GM10248 (cell line): ENCODE data around the gene IDI1.

Experiments used
- CTCF ChIA-PET: fragments of 300-600 bp; sonication (Branson Sonifier 250); formaldehyde crosslinking; extraction: SDS; loops from one replicate; lab custom pipeline; 2021; ENCODE audit warnings: antibody characterized with exemption; lab: Yijun Ruan, JAX
- POLR2A ChIA-PET: fragments of 350-650 bp; sonication (Branson Sonifier 250); formaldehyde crosslinking; extraction: SDS; loops from one replicate; lab custom pipeline; 2020; ENCODE audit warnings: antibody characterized with exemption; lab: Yijun Ruan, JAX
- DNase-seq: peaks from one replicate; pipeline ENCODE4 v3.0.0; 2012; ENCODE audit errors: extremely low spot score
- TF ChIP-seq, protein P1 (sequence below): IDR thresholded peaks from 2 replicates; pipeline ENCODE4 v1.5.1; 2012; ENCODE audit warnings: mild to moderate bottlenecking, low read depth; ENCODE audit errors: extremely low read depth, missing control alignments, control extremely low read depth

IDI1 gene

DNA sequence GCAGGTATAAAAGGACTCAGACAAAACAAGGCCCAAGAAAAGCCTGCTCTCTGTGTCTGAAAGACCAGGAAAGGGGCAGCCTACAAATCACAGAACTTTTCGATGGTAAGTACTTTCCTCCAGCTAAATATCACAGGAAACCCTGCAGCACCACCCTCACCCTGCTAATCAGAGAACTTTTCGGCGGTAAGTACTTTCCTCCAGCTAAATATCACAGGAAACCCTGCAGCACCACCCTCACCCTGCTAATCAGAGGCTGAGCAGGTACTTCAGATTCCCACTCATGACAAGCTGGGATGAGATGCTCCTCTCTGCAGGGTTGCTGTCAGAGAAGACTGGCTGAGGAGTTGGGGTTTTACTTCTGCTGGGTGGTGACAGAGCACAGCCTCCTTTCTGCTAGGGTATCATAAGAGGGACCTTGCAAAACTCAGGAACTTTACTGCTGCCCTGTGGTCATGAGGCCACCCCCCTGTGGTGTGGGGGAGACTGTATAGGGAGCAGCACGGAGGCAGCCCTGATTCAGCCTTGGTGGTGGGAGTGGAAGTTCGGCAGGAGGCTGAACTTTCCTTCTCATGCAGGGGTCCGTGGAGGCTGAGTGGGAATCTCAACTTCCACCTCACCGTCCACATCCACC is 14.4 kb upstream of the IDI1 start:
- no peak for DNase-seq
- TF ChIP-seq, protein P1, sequence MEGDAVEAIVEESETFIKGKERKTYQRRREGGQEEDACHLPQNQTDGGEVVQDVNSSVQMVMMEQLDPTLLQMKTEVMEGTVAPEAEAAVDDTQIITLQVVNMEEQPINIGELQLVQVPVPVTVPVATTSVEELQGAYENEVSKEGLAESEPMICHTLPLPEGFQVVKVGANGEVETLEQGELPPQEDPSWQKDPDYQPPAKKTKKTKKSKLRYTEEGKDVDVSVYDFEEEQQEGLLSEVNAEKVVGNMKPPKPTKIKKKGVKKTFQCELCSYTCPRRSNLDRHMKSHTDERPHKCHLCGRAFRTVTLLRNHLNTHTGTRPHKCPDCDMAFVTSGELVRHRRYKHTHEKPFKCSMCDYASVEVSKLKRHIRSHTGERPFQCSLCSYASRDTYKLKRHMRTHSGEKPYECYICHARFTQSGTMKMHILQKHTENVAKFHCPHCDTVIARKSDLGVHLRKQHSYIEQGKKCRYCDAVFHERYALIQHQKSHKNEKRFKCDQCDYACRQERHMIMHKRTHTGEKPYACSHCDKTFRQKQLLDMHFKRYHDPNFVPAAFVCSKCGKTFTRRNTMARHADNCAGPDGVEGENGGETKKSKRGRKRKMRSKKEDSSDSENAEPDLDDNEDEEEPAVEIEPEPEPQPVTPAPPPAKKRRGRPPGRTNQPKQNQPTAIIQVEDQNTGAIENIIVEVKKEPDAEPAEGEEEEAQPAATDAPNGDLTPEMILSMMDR = no peak
- POLR2A ChIA-PET = no interaction called here
- CTCF ChIA-PET = interaction anchor here (1.4 kb wide), 1 partner anchor 10 kb away, joined by 4 read pairs; no protein-coding TSS in a partner anchor

DNA sequence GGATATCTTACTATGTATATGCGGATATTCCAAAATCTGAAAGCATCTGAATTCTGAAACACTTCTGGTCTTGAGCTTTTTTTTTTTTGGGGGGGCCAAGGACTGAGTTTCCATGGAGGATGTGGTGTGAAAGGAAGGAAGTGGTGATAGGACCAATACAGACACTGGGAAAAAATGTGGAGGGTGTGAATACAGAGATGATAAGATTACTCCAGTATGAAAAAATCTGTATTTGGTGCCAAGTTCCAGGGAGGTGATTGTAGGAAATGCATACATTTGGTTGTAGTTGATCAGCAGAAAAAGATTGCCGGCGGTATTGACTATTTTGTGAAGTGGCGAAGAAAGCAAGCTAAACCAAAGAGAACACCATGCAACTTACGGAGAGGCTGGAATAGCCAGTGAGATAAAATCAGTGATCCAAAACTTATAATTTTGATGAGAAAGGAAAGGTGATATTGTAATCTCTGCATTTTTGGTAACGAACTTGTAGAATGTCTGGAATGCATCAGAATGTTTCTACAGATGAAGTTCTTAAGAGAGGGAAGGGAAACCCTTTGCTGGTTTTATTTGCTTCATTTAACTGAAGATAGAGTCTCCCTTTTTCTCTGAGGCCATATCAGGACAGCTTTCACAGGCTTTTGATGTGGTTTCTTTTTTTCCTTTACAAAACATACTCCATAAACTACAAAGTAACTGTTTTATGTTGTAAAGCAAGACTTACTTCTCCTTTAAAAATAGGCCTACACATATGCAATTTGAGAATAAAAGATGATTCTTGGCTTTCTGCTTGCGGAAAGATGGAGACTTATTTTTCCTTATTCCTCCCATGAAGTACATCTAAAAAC is 13.2 kb upstream of the IDI1 start:
- DNase-seq = no peak
- ChIA-PET POLR2A (no interaction called here), CTCF (interaction anchor here (1.4 kb wide), 1 partner anchor 11 kb away, joined by 4 read pairs; no protein-coding TSS in a partner anchor)
- TF ChIP-seq, protein P1 = no peak

- TF ChIP-seq, protein P1 = no peak
- DNase-seq = no peak
- ChIA-PET CTCF (interaction anchor here (1.4 kb wide), 1 partner anchor 21 kb away, joined by 4 read pairs; no protein-coding TSS in a partner anchor), POLR2A (no interaction called here)
Observed at GRCh38 chr10:1059902-1060301, 11.0 kb upstream of the IDI1 start.

DNA sequence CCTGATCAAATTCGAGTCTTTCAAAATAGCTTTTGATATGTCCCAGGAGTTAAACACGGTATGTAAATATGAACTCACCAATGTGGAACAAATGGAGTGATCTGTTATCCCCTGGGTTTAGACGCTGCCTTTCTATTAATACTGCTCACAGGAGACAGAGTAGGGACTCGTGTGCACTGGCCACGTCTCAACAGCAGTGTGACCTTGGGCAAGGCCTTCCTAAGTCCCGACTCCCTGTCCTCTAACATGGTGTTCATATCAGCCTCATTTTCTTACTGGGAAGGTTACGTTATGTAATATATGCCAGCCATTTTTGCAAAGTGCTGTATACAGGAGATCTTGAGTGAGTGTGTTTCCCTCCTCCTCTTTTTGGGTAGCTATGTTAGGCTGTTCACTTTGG is 9.1 kb upstream of the IDI1 start:
- TF ChIP-seq, protein P1 = no peak
- no peak for DNase-seq
- ChIA-PET POLR2A (no interaction called here), CTCF (interaction anchor here (0.7 to 1.3 kb wide), 4 partner anchors 13 to 23 kb away, joined by 3 to 4 read pairs (median 3); no protein-coding TSS in a partner anchor)

- DNase-seq = no peak
- CTCF ChIA-PET = interaction anchor here (0.7 to 1.3 kb wide), 4 partner anchors 13 to 22 kb away, joined by 3 to 4 read pairs (median 3); no protein-coding TSS in a partner anchor
- TF ChIP-seq, protein P1 = no peak
- POLR2A ChIA-PET = no interaction called here
Observed at GRCh38 chr10:1057106-1057657, 8.3 kb upstream of the IDI1 start.
